KMS-11 (cell line): ENCODE data around the gene SDK2.

Experiments
- H2AFZ ChIP-seq: fragments of 200-600 bp; sonication (generic); 2 replicates; pipeline ENCODE4 v1.6.1; 2016; ENCODE audit warnings: antibody characterized with exemption, mixed run types, low read depth
- H3K27ac ChIP-seq: fragments of 200-600 bp; sonication (generic); 2 replicates; pipeline ENCODE4 v1.6.1; 2016; ENCODE audit warnings: mild to moderate bottlenecking, mixed run types
- H3K27me3 ChIP-seq: fragments of 200-600 bp; sonication (generic); 2 replicates; pipeline ENCODE4 v1.6.1; 2017; ENCODE audit warnings: mild to moderate bottlenecking, low read depth, mixed run types, moderate library complexity; ENCODE audit not compliant: insufficient read depth
- H3K36me3 ChIP-seq: fragments of 200-600 bp; sonication (generic); 2 replicates; pipeline ENCODE4 v1.6.1; 2017; ENCODE audit warnings: mild to moderate bottlenecking, mixed run types; ENCODE audit not compliant: insufficient read depth
- H3K4me1 ChIP-seq: fragments of 200-600 bp; sonication (generic); 2 replicates; pipeline ENCODE4 v1.6.1; 2016; ENCODE audit warnings: mild to moderate bottlenecking, low read depth, mixed run types; ENCODE audit not compliant: poor library complexity, severe bottlenecking
- H3K4me2 ChIP-seq: fragments of 200-600 bp; sonication (generic); 2 replicates; pipeline ENCODE4 v1.7.0; 2016; ENCODE audit warnings: mild to moderate bottlenecking, mixed run types
- H3K4me3 ChIP-seq: fragments of 200-600 bp; sonication (generic); IDR thresholded peaks from 2 replicates; pipeline ENCODE4 v1.6.1; 2017; ENCODE audit warnings: low read depth, low read length, mixed read lengths; ENCODE audit not compliant: insufficient read depth
- H3K79me2 ChIP-seq: fragments of 200-600 bp; sonication (generic); 2 replicates; pipeline ENCODE4 v1.6.1; 2016; ENCODE audit warnings: low read depth, mixed run types; ENCODE audit not compliant: insufficient read depth
- H3K9ac ChIP-seq: fragments of 200-600 bp; sonication (generic); 2 replicates; pipeline ENCODE4 v1.6.1; 2016; ENCODE audit warnings: mild to moderate bottlenecking, mixed run types
- H4K20me1 ChIP-seq: fragments of 200-600 bp; sonication (generic); 2 replicates; pipeline ENCODE4 v1.6.1; 2016; ENCODE audit warnings: mild to moderate bottlenecking, mixed run types; ENCODE audit not compliant: insufficient read depth
- TF ChIP-seq, protein P1 (sequence below): fragments of 200-600 bp; sonication (generic); conservative IDR thresholded peaks from 2 replicates; pipeline ENCODE4 v1.6.1; 2017; ENCODE audit warnings: low read depth, mild to moderate bottlenecking, antibody characterized with exemption, low read length, moderate library complexity, mixed read lengths

The SDK2 gene

DNA sequence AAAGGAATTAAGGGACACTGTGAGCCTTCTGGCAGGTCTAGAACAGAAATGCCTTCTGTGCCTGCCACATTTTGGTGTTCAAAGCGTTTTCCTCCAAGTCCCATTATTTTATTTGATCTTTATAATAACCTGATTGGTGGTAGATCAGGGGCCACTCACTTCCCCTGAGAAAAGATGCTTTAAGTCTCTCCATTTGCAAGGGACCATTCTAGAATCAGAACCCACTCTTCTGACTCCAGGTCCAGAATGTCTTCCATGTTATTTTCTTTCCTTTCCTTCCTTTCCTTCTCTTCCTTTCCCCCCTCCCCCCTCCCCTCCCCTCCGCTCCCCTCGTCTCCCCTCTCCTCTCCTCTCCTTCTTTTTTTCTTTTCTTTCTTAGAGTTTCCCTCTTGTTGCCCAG is 313.2 kb downstream of the SDK2 start:
- TF ChIP-seq, protein P1, sequence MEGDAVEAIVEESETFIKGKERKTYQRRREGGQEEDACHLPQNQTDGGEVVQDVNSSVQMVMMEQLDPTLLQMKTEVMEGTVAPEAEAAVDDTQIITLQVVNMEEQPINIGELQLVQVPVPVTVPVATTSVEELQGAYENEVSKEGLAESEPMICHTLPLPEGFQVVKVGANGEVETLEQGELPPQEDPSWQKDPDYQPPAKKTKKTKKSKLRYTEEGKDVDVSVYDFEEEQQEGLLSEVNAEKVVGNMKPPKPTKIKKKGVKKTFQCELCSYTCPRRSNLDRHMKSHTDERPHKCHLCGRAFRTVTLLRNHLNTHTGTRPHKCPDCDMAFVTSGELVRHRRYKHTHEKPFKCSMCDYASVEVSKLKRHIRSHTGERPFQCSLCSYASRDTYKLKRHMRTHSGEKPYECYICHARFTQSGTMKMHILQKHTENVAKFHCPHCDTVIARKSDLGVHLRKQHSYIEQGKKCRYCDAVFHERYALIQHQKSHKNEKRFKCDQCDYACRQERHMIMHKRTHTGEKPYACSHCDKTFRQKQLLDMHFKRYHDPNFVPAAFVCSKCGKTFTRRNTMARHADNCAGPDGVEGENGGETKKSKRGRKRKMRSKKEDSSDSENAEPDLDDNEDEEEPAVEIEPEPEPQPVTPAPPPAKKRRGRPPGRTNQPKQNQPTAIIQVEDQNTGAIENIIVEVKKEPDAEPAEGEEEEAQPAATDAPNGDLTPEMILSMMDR, result no peak
- Histone ChIP-seq H3K27ac (no peak overlapping the region), H3K4me2 (no peak overlapping the region)

DNA sequence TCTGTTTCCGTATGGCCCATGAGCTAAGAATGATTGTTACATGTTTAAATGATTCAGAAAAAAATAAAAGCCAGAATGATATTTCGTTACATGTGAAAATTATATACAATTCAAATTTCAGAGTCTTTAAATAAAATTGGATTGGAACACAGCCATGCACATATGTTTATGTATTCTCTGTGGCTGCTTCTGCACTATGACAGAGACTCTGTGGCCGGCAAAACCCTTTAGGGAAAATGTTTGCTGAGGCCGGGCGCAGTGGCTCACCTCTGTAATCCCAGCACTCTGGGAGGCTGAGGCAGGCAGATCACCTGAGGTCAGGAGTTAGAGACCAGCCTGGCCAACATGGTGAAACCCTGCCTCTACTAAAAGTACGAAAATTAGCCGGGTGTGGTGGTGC is 316.6 kb downstream of the SDK2 start:
- Histone ChIP-seq H3K4me2 (no peak overlapping the region), H3K36me3 (no peaks in the 10 kb centered on the region), H3K27me3 (no peaks in the 10 kb centered on the region), H3K79me2 (no peaks in the 10 kb centered on the region), H3K4me3 (no peak overlapping the region), H2AFZ (no peak overlapping the region), H3K4me1 (no peaks in the 10 kb centered on the region), H4K20me1 (no peaks in the 10 kb centered on the region), H3K9ac (no peak overlapping the region), H3K27ac (no peak overlapping the region)
- TF ChIP-seq, protein P1, result no peak

More for the DNA sequence above, 313.2 kb downstream of the SDK2 start:
- Histone ChIP-seq H3K4me3 (no peak overlapping the region), H3K27me3 (no peaks in the 10 kb centered on the region), H3K36me3 (no peaks in the 10 kb centered on the region), H2AFZ (no peak overlapping the region), H4K20me1 (no peaks in the 10 kb centered on the region), H3K79me2 (no peaks in the 10 kb centered on the region), H3K4me1 (peaks cover 10% of the 10 kb centered on the region), H3K9ac (no peak overlapping the region)

DNA sequence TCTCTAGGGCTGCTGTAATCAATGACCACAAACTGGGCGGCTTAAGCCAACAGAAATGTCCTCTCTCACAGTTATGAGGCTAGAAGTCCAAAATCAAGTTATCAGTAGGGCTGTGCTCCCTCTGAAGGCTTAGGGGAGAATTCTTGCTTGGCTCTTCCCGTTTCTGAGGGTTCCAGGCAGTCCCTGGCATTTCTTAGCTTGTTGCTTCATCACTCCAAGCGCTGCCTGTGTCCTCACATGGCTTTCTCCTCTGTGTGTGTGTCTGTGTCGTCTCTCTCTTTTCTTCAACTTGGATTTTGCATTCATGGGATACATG is 318.8 kb downstream of the SDK2 start:
- Histone ChIP-seq H3K4me2 (no peak overlapping the region), H3K27me3 (no peaks in the 10 kb centered on the region), H3K4me1 (no peaks in the 10 kb centered on the region), H3K27ac (no peak overlapping the region), H2AFZ (no peak overlapping the region), H3K36me3 (no peaks in the 10 kb centered on the region), H4K20me1 (no peaks in the 10 kb centered on the region), H3K9ac (no peak overlapping the region), H3K4me3 (no peak overlapping the region), H3K79me2 (no peaks in the 10 kb centered on the region)
- TF ChIP-seq, protein P1, result no peak

DNA sequence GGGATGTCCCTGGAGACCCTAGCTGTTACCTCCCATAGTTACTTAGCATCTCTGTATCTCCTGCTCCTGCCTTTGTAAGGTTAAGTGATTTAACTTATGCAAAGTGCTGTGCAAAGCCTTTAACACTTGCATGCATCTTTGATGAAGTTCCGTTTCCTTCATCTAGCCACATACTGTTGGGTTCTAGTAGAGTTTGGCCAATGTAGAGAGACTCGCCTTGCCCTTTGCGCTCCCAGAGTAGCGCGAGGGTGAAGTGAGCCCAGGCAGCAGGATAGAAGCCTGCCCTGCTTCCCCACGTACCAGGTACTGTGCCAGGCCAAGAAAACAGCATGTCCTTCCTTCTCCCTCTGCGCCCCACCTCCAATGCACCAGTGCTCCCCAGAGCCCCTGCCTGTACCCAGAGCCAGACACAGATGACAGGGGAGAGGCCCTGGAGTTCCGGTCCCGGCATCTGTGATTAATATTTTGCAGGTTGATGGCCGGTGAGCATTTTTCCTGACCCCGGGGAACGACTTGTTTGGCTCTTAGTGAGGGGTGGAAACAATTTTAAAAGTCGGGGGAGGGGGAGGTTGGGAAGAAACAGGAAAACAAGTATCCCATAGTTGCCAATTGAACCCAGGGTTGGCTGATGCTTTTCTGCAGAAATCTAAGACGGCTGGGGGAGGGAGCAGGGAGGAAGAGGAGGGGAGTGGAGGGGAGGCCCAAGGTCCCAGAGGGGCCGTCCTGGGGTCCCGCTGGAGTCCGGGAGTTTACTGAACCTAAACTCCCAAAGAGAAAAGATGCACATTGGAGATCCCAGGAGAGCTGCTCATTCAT is 319.3 kb downstream of the SDK2 start:
- Histone ChIP-seq H3K4me1 (no peaks in the 10 kb centered on the region), H3K79me2 (no peaks in the 10 kb centered on the region), H3K4me3 (no peak overlapping the region), H3K9ac (no peak overlapping the region), H3K27me3 (no peaks in the 10 kb centered on the region), H3K4me2 (no peak overlapping the region), H3K27ac (no peak overlapping the region), H2AFZ (no peak overlapping the region), H4K20me1 (no peaks in the 10 kb centered on the region), H3K36me3 (no peaks in the 10 kb centered on the region)
- TF ChIP-seq, protein P1, result no peak
